Fibroblast of skin of scalp (primary cell): ENCODE data around the gene BANP.
"Not testable (repeated sequence)": the region's sequence is repeated elsewhere in the genome, so short reads cannot be mapped to it uniquely, and the experiment has no call there.

Experiments used
- DNase-seq: peaks from one replicate; pipeline ENCODE4 v3.0.0-alpha.2; 2013

Gene BANP

DNA sequence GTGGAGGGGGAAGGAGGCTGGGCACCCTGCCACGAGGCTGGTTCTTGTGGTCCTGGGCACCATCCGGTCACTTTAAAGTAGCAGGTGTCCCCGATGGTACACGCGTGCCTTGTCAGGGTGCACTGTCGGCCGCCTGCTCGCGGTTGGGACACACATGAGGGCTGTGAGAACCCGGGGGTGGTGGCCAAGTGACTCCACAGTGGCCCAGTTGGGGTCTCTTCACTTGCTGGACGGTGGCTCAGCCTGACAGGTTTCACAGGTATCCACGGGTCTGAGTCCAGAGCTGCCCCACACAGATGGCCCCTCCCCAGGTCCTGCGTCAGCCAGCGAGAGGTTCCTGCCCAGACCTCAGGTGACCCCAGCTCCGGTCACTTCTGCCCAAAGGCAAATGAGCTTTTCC lies 137.8 kb downstream of the BANP start:
- not testable (repeated sequence) for DNase-seq

DNA sequence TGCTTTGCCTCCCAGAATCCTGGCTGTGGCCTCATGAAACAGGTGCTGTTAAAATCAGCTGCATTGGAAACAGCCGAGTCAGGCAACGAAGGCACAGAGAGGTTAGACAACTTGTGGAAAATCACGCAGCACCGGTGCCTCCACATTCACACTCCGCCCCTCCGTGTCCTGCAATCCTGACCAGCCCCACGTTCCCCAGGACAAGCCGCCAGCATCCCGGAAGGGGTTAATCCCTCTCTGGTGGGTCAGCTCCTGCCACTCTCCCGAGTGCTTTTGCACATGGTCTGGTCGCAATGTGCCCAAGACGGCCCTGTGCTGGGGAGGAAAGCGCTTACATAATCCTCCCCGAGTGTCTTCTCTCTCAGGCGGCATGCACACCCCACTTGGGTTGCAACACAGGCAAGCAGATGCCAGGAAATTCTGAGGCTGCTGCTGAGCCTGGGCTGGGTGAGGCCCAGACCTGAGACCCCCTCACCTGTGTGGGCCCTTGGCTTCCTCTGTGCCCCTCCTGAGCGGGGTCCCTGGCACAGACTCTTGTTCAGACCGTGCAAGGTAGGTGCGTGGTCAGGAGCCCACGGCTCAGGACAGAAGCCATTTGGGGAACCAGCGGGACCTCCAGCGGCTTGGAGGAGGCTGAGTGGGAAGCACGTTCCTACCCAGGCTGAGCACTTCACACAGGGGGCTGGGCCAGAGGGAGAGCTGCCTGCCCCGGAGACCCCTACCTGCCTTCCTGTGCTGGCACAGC lies 138.6 kb downstream of the BANP start:
- DNase-seq: not testable (repeated sequence)

DNA sequence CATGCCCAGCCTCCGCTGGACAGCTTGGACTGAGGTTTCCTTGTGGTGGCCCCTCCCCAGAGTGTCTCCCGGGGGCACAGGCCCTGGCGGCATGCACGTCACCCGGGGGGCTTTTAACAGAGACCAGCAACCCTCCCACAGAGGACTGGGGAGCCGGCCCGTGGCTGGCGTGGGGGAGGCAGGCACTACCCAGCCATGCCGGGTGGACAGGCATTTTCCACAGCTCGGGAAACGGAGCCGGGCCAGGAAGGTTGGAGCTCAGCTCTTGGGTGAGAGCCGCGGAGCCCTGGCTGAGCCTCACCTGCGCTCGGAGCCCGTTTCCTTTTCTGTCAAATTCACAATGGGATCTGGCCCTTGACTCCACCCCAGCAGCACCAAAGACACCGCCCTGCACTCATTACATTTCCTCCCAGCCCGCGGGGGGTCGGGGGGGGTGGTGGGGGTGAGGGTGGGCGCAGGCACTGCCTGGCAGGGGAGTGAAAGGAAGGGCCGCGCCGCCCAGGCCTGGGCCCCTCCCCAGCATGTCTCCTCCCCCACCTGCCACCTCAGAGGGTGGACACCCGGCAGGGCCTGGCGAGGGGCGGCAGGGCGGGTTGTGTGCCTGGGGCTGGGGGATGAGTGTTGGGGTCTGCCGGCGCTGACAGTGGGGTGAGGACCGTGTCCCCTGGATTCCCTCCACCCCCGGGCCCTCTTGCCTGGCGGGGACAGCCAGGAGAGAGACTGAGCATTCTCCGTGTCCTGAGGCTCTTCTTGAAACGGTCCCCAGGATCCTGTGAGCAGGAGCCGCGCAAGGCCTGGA lies 139.3 kb downstream of the BANP start:
- DNase-seq: not testable (repeated sequence)

DNA sequence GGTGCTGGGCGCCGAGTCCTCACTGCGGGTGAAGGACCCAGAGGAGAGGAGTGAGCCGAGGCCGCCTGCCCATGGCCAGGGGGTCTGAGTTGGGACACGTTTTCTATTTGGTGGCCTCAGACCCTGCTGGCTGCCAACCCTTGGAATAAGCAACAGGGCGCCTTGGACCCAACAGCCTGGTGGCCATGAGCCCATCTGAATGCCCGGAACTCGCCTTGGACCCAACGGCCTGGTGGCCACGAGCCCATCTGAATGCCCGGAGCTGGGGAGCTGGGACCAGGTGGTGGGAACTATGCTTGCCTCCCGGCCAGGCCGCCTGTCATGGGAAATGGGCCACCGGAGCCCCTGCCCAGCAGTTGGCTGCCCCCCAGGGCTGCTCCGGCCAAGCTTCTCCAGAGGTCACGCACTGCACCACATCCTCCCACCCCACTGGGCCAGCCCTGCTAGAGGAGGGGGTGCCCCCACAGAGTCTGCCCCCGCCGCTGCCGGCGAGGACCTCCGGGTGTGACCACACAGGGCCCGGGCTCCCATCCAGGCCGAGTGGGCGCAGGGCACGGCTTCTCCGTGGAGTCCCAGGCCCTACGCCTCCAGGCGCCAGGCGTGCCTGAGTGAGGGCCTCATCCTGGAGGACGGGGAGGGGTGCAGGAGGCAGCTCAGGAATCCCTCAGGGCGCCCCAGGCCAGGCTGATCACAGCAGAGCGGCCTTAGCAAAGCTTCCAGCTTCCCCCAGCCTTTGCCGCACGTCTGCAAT lies 140.2 kb downstream of the BANP start:
- not testable (repeated sequence) for DNase-seq

DNA sequence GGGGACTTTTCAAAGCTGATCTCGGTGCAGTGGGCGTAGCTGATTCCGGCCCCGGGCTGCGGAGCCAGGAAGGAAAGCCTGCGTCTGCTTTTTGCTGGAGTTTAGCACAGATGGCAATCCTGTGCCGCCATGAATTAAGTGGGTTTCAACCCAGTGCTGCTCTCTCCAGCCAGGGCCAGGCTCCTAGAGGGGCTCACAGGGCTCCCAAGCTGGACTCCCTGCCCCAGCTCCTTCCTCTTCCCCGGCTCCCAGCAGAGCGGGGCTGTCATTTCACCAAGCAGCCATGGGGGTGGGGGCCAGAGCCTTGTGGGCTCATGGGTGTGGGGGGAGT lies 140.7 kb downstream of the BANP start:
- DNase-seq: not testable (repeated sequence)

DNA sequence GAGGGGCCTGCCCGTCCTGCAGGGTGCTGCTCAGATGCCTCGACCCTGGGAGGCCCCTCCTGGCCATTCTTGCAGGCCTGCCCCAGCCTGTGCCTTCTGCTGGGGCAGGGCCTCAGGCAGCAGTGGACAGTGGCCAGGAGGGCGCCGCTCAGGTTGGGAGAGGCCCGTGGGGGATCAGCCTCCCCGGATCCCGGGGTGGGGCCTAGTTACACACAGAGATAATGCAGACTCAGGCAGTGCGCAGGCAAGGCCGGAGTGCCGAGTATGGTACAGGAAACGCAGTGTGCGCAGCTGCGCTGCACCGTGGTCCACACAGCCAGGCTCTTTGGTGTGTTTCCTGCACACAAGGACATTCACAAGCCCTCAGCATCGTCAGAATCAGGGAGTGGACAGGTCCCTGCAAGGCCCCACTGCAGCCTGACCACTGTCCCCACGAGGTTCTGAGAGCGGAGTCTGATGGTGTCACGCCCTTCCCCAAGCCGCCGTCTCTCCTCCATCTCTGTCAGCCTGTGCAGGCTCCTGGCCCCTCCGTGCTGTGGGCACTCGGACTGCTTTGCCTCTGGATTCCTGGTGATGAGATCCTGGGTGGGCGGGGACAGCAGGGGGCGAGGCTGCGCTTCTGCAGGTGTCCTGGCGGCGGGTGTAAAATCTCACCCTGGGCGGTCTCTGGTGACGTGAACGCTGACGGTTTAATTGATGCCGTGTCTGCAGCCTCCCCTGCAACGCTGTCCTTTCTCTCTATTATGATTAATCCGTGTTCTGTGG lies 141.7 kb downstream of the BANP start:
- not testable (repeated sequence) for DNase-seq

DNA sequence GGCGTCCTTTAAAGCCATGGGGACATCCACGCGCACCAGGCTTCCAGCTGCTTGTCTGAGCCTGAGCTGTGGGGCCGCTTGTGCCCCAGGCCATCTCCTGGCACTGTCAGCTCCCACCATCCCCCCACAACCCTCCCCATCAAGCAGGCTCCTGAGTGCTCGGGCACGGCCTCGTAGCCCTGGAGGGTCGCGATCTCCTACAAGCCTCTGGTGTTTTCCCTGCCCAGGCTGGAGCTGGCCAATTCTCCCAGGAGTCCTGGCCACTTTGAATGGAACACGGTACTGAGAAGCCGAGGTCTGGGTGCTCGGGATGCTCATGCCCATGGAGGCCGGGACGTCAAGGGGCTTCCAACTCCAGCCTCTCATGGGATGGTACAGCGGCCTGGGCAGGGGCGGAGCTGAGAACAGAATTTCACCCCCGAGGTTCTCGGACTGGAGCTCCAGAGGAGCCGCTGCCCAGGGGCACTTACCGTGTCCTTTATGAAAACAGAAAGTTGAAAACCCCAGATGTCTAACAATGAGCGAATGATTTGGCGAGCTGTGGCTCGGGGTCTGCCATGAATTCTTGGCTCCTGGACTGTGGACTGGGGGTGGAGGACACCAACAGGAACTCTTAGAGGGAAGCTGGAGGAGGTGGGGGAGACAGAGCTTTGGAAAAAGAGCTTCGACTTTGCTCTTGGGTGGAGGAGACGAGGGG lies 142.5 kb downstream of the BANP start:
- not testable (repeated sequence) for DNase-seq

DNA sequence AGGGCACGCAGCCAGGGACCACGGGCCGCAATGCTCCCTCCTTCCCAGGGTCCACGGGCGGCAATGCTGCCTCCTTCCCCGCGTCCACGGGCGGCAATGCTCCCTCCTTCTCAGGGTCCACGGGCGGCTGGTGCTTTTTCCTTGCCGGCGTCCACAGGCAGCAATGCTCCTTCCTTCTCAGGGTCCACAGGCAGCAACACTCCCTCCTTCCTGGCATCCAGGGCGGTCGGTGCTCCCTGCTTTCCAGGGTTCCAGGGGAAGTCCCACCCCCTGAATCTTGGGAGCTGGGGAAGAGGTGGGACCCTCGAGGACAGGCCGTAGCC lies 143.0 kb downstream of the BANP start:
- not testable (repeated sequence) for DNase-seq

DNA sequence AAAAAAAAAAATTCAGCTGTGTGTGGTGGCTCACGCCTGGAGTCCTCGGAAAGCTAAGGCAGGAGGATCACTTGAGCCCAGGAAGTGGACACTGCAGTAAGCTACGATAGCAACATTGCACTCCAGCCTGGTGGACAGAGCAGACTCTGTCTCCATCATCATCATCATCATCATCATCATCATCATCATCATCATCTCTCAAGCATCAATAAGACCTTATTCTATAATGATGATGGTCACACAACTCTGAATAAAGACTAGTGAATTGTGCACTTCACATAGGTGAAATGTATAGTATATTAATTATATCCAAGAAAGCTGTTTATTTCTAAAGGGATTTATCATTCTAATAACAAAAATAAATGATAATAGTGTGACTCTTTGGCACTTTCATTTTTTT lies 143.7 kb downstream of the BANP start:
- DNase-seq: not testable (repeated sequence)

DNA sequence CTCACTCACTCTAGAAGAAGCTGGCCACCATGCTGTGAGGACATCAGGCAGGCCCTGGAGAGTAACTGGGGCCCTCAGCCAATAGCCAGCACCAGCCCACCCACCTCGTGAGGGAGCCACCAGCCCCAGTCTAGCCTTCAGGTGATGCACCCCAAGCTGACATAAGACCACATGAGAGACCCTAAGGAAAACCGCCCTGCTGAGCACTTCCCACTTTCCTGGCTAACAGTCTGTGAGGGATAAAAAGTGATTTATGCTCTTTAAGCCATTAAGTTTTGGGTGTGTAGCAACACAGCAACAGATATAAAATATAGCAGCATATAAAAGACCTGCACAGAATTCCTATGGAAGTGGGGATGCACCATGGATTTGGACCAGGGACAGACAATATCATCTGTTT lies 145.4 kb downstream of the BANP start:
- not testable (repeated sequence) for DNase-seq

DNA sequence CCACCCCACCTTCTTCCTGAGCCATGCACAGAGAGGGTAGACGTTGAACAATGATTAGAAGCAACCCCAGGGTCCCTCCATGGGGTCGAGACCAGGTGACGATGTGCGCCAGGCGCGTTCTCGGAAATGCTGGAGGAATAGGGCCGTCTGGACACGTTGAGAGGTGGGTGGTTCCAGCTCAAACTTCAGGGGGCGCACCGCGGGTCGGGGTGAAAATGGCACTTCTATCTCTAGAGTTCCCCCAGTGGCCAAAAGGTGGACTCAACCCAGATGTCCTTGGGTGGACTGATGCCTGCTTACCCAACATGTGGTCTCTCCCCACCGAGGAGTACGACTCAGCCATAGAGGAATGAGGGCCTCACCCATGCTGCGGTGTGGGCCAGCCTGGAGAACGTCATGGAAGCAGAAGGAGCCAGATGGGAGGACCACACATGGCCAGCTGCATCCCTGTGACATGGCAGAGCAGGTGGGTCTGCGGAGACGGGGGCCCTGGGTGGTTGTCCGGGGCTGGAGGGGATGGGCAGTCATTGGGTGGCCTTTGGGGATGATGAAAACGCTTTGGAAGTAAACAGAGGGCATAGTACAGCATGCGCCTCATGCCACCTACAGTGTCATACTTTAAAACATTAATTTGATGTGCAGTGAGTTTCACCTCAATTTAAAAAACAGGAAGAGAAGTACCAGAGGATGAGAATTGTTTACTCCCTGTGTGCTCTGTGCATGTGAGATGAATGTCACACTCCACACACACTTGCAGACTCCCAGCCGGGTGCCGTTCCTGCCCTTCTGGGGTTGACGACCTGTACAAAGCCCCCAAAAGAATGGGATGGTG lies 147.7 kb downstream of the BANP start:
- DNase-seq: peak; percentile 79

DNA sequence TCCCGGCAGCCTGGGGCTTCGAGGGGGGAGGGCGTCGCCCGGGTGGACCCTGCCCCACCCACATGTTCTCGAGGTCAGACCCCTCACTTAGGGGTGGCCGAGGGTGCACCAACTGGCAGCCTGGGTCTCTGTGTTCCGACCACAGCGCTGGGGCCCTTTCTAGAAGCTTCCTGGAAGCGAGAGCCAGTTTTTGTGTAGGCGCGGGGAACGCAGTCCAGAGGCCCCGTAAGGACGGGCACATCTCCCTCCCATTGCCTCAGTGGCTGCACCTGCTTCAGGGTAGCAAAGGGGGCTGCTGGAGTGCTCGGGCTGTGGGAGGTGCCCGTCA lies 148.3 kb downstream of the BANP start:
- DNase-seq: no peak

DNA sequence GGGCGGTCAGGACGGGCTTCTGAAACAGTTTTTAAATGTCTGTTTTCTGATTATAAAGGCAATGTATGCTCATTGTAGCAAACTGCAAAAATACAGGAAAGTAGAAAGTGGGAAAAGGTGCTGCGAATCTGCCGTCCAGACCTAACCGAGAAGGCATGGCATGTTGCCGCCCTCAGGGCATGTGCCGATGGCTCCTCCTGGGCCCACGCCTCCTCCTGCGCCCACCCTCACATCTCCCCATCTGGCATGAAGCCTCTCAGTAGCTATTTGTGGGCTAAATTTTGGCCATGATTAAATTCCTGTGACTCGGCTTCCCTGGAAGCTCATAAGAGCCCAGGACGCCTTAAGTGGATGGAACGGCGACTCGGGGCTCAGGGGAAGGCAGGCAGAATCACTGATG lies 148.7 kb downstream of the BANP start:
- not testable (repeated sequence) for DNase-seq

DNA sequence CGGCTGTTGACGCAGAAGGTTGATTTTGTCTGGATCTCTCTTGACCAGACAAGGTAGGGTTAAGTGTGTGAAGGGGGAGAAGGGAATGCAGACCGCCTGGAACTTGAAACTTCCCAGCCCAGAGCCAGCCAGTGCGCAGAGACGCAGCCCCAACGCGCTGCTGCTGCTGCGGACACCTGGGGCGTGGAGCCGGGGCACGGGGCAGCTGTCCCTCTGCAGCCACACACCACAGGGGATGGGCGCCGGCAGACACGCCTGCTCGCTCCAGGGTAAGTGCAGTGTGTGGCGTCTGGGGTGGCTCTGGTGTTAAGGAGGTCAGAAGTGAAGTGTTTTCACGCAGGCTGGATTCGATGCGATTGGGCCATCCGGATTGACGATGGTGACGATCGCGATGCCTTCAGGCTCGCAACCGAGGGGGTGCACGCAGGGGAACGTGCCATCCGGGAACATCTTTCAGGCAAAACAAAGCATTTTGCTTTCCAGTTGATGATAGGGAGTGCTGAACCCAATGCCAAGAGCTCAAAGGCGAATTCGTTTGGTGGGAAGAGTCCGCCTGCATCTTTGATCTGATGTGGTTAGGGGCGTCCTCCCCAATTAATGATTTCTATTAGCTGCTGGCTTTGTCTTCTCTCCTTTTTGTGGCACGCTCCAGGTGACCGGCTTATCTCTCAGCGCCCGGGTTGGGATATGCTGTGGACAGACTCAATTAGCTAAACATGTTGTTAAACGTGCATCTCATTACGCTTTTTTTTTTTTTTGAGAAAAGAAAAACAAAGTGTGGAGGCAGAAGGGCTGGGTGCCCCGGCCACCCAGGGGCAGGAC lies 149.8 kb downstream of the BANP start:
- not testable (repeated sequence) for DNase-seq

DNA sequence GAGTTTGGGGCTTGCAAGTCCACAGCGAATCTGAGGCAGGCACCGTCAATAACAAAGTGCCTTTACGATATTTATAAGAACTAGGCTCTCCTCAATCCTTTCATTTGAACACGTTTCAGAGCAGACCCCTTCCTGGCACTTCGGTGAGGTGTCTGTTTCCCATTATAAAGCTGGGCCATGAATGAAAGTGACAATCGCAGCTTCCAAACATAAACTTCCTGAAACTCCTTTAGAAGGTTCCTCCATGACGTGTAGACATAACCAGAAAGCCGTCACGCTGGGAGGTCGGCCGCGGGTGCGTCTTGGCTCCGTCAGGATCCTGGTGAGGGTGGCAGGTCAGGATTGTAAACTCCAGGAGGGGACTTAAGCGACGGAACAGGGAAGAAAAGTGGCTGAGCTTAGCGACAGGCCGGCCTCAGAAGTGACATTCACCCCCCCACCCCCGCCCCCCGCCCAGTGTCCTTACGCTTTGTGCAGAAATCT lies 150.4 kb downstream of the BANP start:
- not testable (repeated sequence) for DNase-seq

DNA sequence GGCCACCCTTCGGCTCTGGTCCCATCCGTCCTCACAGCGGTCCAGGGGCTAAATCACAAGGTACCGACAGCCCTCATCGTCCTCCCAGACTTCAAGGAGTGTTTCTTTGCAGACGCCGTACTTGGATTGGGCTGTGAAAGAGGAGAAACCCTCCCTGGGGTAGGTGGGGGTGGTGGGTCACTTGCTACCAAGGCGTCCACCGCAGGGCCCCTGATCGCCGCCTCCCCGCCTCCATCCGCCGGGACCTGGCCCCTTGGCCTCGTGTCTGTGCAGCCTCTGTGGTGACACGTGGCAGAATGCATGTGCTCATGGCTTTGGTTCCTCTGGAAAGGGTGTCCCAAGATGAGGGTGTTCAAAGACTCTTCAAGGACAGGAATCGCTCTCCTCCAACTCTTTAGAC lies 151.4 kb downstream of the BANP start:
- DNase-seq: no peak

DNA sequence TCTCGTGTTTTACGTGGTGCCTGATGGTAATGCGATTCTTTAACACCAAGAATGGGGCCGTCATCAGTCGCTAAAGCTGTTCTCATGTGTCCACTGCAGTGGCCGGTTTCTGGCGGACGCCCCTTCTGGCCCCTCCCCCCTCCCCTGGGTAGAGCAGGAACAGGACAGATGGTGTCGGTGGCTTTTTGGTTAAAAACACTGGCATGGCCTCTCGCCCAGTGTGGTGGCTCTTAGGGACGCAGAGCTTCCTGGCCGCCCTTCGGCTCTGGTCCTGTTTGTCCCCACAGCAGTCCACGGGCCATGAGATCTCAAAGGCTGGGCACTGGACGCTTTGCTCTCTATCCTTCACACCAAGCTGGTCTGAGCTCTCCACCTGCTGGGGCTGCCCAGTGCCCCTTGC lies 151.8 kb downstream of the BANP start:
- no peak for DNase-seq

DNA sequence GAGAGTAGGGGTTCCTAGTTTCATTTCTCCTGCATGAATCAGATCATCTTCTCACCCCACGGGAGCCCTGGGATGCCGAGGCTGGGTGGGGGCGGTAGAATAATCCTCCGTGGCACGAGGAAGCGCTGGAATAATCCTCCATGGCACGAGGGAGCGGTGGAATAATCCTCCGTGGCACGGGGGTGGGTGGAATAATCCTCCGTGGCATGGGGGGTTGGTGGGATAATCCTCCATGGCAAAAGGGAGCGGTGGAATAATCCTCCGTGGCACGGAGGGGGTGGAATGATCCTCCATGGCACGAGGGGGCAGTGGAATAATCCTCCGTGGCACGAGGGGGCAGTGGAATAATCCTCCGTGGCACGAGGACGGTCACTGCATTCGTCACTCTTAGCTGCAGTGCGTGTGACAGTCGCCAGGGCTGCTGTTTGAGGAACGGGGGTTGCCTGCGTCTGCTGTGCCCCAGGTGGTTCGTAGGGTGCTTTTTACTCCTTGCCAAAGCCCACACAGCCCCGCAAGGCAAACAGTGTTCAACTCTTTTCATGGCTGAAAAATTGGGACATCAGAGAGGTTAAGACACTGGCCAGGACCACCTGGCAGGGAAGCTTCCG lies 152.5 kb downstream of the BANP start:
- DNase-seq: no peak

DNA sequence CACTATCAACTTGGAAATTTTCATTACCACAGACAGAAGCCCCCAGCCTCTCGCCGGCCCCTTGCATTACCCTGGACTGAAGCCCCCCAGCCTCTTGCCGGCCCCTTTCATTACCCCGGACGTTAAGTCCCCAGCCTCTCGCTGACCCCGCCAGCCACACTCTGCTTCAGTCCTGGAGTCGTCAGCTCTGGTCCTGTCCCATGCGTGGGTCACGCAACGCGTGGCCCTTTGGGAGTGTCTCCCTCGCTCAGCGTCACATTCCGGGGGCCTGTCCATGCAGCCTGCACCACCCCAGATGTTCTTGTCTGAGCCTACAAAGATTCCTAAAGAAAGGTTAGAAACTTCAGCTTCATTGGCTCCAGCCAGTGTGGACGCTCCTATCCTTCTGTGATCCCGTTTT lies 153.1 kb downstream of the BANP start:
- not testable (repeated sequence) for DNase-seq
